GM06990 (cell line): ENCODE measurements around the gene TRH.

ENCODE experiments used
- DNase-seq: peaks from one replicate; pipeline ENCODE4 v3.0.0-alpha.2; 2011; ENCODE audit not compliant: insufficient read length; ENCODE audit errors: extremely low read depth
- H3K27me3 ChIP-seq: replicated peaks from 2 replicates; pipeline ENCODE4 v1.6.0; 2011; ENCODE audit warnings: low read length; ENCODE audit not compliant: control insufficient read depth, insufficient read depth
- H3K36me3 ChIP-seq: 2 replicates; pipeline ENCODE4 v1.5.1; 2011; ENCODE audit warnings: low read length; ENCODE audit not compliant: control insufficient read depth, insufficient read depth
- H3K4me3 ChIP-seq: replicated peaks from 2 replicates; pipeline ENCODE4 v1.5.1; 2011; ENCODE audit warnings: low read depth, mild to moderate bottlenecking, control low read depth, low read length
- TF ChIP-seq, protein P1 (sequence below): IDR thresholded peaks from 2 replicates; pipeline ENCODE4 v1.5.1; 2011; ENCODE audit warnings: low read length, control low read depth, mild to moderate bottlenecking, inconsistent platforms; ENCODE audit not compliant: insufficient read depth, poor library complexity, severe bottlenecking

Gene TRH

DNA sequence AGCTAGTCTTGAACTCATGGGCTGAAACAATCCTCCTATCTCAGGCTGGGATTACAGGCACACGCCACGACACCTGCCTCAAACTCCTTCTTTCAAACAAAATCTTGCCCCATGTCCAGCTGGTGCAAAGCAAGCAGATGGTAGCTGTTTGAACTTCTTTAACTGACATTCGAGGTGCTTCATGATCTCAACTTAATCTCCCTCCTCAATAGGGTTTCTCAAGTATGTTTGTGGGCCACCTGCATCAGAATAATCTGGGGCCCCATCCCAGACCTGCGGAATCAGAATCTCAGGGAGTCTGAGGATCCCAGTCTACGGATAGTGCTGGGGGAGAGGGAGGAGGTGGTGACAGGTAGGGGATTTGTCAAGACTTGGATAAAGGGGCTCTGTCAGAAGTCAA is 20.9 kb upstream of the TRH start:
- no peak for DNase-seq
- Histone ChIP-seq H3K4me3 (no peak overlapping the region), H3K27me3 (no peaks in the 10 kb centered on the region; the same call in none of the 2 replicates), H3K36me3 (no peaks in the 10 kb centered on the region)
- TF ChIP-seq, protein P1, sequence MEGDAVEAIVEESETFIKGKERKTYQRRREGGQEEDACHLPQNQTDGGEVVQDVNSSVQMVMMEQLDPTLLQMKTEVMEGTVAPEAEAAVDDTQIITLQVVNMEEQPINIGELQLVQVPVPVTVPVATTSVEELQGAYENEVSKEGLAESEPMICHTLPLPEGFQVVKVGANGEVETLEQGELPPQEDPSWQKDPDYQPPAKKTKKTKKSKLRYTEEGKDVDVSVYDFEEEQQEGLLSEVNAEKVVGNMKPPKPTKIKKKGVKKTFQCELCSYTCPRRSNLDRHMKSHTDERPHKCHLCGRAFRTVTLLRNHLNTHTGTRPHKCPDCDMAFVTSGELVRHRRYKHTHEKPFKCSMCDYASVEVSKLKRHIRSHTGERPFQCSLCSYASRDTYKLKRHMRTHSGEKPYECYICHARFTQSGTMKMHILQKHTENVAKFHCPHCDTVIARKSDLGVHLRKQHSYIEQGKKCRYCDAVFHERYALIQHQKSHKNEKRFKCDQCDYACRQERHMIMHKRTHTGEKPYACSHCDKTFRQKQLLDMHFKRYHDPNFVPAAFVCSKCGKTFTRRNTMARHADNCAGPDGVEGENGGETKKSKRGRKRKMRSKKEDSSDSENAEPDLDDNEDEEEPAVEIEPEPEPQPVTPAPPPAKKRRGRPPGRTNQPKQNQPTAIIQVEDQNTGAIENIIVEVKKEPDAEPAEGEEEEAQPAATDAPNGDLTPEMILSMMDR = no peak

DNA sequence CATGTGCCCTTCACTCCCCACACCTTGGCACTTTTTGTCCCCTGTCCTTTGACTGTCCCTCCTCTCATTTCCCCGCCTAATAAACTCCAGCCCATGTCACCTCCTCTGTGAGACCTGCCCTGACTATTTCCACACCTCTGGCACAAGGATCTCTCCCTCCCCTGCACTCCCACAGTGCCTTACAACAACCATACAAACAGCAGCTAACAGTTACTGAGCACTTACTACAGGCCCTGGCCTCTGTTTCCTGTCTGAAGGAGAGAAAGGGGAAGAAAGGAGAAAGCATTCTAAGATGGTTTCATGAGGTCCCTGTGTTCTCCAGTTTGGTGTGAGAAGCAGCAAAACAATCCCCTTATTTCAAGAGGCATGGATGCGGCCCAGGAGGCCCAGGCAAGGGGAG is 20.0 kb upstream of the TRH start:
- Histone ChIP-seq H3K27me3 (no peaks in the 10 kb centered on the region; the same call in none of the 2 replicates), H3K36me3 (no peaks in the 10 kb centered on the region), H3K4me3 (no peak overlapping the region)
- no peak for DNase-seq
- TF ChIP-seq, protein P1 = no peak

DNA sequence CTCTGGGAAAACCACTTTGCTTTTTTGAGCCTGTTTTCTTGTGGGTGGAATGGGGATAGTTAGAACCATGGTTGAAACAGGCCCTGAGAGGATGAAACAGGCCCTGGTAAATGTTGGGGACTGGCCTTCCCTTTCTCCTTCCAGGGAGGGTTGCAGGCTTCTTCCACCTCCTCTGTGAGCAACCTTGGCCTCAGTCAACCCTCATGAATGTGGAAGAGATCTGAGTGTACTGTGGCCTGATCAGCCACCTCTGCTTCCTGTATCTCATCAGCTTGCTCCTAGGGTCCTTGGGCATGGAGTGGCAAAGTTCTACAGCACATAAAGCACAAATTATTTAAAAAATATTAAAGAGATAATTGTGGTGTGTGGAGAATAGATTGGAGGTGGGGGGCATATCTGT is 17.6 kb upstream of the TRH start:
- no peaks in the 10 kb centered on the region; the same call in none of the 2 replicates for H3K27me3 ChIP-seq
- TF ChIP-seq, protein P1 = no peak
- H3K36me3 ChIP-seq = no peaks in the 10 kb centered on the region
- H3K4me3 ChIP-seq = no peak overlapping the region
- DNase-seq = no peak

DNA sequence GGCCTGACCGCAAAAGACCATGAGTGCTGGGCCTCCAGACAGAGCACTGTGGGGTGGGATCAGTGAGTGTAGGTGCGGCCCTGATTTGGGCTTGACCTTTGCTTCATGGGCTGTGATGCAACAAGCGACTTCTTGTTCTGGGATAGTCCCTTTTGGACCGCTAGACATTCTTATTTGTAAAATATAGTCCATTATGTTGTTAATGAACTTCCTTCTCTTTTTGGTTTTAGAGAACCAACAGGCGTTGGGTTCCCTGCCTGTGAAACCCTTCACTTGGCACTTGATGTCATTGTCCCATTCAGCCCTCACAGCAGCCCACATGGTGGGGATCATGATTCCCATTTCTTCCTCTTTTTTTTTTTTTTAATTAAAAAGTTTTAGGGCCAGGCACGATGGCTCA is 15.8 kb upstream of the TRH start:
- no peaks in the 10 kb centered on the region for H3K36me3 ChIP-seq
- H3K27me3 ChIP-seq = no peaks in the 10 kb centered on the region; the same call in none of the 2 replicates
- no peak for DNase-seq
- TF ChIP-seq, protein P1 = no peak
- no peak overlapping the region for H3K4me3 ChIP-seq

DNA sequence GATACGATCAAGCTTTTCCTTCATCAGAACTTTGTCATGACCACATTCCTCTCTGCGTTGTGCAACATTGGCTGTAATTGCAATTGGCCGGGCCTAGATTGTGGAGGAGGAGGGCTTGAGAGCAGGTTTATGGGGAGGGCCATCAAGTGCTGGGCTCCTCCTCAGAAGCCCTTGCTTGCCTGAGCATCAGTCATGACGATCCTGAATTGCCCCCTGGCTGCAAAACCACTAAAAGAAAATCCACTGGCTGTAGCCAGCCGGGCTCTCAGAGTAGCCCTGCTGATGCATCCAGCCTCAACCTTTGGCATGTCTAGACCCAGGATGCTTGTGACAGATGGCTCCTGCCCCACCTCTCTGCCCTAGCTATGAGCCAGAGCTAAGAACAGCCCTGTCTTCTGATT is 13.4 kb upstream of the TRH start:
- Histone ChIP-seq H3K36me3 (no peaks in the 10 kb centered on the region), H3K4me3 (no peak overlapping the region), H3K27me3 (no peaks in the 10 kb centered on the region; the same call in none of the 2 replicates)
- DNase-seq = no peak
- TF ChIP-seq, protein P1 = no peak

DNA sequence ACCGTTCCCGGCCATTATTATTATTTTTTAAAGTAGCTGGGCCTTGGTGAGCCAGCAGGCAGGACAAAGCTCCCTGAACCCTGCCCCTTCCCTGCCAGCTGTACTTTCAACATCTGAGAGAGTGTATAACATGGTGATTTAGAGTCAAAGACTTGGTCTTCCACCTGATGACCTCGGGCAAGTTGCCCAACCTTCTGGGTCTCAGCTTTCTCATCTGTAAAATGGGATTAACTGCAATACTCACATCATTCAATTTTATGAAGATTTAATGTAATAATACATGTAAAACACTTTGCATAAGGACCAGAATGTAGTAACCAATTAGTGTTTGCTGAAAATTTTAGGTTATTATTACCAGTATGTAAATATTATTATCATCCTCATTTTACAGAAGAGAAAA is 11.9 kb upstream of the TRH start:
- no peaks in the 10 kb centered on the region for H3K36me3 ChIP-seq
- no peak overlapping the region for H3K4me3 ChIP-seq
- no peak for DNase-seq
- no peaks in the 10 kb centered on the region; the same call in 1 of the 2 replicates for H3K27me3 ChIP-seq
- TF ChIP-seq, protein P1 = no peak
